Upper lobe of left lung (tissue), 4 donors: Measurements from ENCODE around the gene ABCA6.

Experiments
- POLR2A ChIP-seq, 4 donors: fragments of 450-650 bp; IDR thresholded peaks; one replicate each; pipeline ENCODE4 v1.5.1; 2016 to 2017; ENCODE audit warnings: antibody characterized with exemption in 4 of 4, mild to moderate bottlenecking in 2 of 4
- TF ChIP-seq, protein P1 (sequence below), 6 experiments: fragments of 450-650 bp in 4 of 6; fragments of 200-600 bp in 2 of 6; sonication (generic) in 2 of 6; IDR thresholded peaks; one replicate each; pipeline ENCODE4 v1.5.1; 2016 to 2019; ENCODE audit warnings: antibody characterized with exemption in 6 of 6

DNA sequence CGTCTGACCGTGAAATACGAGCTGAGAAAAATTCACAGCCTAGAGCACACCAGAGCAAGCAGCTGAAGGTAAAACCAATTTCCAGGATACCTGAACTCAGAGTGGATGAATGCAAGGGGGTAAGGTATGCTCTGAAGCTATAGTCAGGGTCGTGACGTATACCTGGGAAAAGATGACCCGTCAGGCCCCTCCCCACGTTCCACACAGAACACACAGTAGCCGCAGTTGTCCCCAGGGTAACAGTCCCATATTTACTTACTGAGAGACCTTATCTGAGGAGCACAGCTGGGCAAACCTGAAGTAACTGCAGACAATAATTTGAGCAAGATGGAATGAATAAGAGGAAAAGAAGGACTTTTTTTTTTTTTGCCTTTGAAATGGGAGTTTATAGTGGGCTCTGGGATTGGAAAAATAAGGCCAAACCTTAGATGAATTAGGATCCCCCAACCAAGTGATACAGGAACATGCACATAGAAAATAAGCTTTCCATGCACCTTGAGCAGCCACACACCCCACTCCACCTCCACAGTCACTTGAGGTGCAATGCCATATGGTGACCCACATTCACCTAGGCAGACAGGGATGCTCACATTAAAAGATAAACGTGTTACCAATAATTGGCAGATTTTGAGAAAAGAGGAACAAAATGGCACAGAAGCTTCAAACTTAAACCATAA, 38.0 kb downstream of the ABCA6 start:
- TF ChIP-seq POLR2A (IDR thresholded peaks at IDR 0.05): no peak
- TF ChIP-seq, protein P1, sequence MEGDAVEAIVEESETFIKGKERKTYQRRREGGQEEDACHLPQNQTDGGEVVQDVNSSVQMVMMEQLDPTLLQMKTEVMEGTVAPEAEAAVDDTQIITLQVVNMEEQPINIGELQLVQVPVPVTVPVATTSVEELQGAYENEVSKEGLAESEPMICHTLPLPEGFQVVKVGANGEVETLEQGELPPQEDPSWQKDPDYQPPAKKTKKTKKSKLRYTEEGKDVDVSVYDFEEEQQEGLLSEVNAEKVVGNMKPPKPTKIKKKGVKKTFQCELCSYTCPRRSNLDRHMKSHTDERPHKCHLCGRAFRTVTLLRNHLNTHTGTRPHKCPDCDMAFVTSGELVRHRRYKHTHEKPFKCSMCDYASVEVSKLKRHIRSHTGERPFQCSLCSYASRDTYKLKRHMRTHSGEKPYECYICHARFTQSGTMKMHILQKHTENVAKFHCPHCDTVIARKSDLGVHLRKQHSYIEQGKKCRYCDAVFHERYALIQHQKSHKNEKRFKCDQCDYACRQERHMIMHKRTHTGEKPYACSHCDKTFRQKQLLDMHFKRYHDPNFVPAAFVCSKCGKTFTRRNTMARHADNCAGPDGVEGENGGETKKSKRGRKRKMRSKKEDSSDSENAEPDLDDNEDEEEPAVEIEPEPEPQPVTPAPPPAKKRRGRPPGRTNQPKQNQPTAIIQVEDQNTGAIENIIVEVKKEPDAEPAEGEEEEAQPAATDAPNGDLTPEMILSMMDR (IDR thresholded peaks at IDR 0.05): no peak
